Activated CD4-positive, alpha-beta T cell treated with anti-CD3 and anti-CD28 coated beads, Interleukin-2, amount 50 U/mL, for 1 hour (primary cell): ENCODE results near the gene FHAD1.

Source experiments
- DNase-seq: peaks from one replicate; pipeline ENCODE4 v3.0.0-alpha.2; 2020

The FHAD1 gene

GRCh38 chr1:15246960-15247614, at the start of gene FHAD1:
TSS of gene FHAD1 (plus strand) at chr1:15247223. CDS start at chr1:15251785, 4,562 bp downstream.
- DNase-seq, result peak; percentile 40

GRCh38 chr1:15197591-15198447, 49.2 kb upstream of the FHAD1 start:
- no peak for DNase-seq

- DNase-seq, result no peak
These were observed 48.3 kb upstream of the FHAD1 start for GRCh38 chr1:15198684-15199083.

- no peak for DNase-seq
These were observed 45.8 kb upstream of the FHAD1 start for GRCh38 chr1:15201221-15201620.

GRCh38 chr1:15201849-15202551, 45.0 kb upstream of the FHAD1 start:
- no peak for DNase-seq

- no peak for DNase-seq
These were observed 42.1 kb upstream of the FHAD1 start for GRCh38 chr1:15204931-15205330.

GRCh38 chr1:15205586-15206346, 41.3 kb upstream of the FHAD1 start:
- DNase-seq, result no peak

- DNase-seq, result no peak
These were observed 40.5 kb upstream of the FHAD1 start for GRCh38 chr1:15206418-15207030.

- no peak for DNase-seq
These were observed 39.8 kb upstream of the FHAD1 start for GRCh38 chr1:15207031-15207828.

GRCh38 chr1:15207829-15208429, 39.1 kb upstream of the FHAD1 start:
- DNase-seq, result no peak

- DNase-seq, result no peak
These were observed 36.2 kb upstream of the FHAD1 start for GRCh38 chr1:15210651-15211375.

- no peak for DNase-seq
These were observed 35.6 kb upstream of the FHAD1 start for GRCh38 chr1:15211424-15211823.

GRCh38 chr1:15212216-15212953, 34.6 kb upstream of the FHAD1 start:
- DNase-seq, result no peak

- no peak for DNase-seq
These were observed 34.1 kb upstream of the FHAD1 start for GRCh38 chr1:15212954-15213291.

- DNase-seq, result no peak
These were observed 33.6 kb upstream of the FHAD1 start for GRCh38 chr1:15213341-15213821.

- DNase-seq, result no peak
These were observed 32.5 kb upstream of the FHAD1 start for GRCh38 chr1:15214527-15214926.

- DNase-seq, result no peak
These were observed 31.9 kb upstream of the FHAD1 start for GRCh38 chr1:15215116-15215515.

- DNase-seq, result no peak
These were observed 29.4 kb upstream of the FHAD1 start for GRCh38 chr1:15217654-15218053.
